Adrenal gland (tissue), 12 donors: ENCODE results near the gene QKI. TPM values are rescaled to one million over a fixed set of nuclear protein-coding genes. Genes with fewer than 3 reads are reported as not detected.
"Not testable (repeated sequence)": the region's sequence is repeated elsewhere in the genome, so short reads cannot be mapped to it uniquely, and the experiment has no call there.

Experiments
- DNase-seq, 7 donors: peaks; one replicate each; pipeline ENCODE4 v3.0.0-alpha.2; 2019 to 2020
- H3K27ac ChIP-seq, 5 donors: fragments of 200-600 bp; sonication (generic) in 4 of 5; 1 replicate in 3 of 5; 2 replicates in 2 of 5; pipeline versions ENCODE4 v1.5.1 to v1.8.0; 2016 to 2020; ENCODE audit warnings: mild to moderate bottlenecking in 1 of 5
- H3K27me3 ChIP-seq: fragments of 200-600 bp; 2 replicates; pipeline ENCODE4 v1.8.0; 2021
- H3K36me3 ChIP-seq, 2 donors: fragments of 200-600 bp; replicated peaks in 1 of 2; 1 replicate in 1 of 2; 2 replicates in 1 of 2; pipeline versions ENCODE4 v1.5.1 to v1.8.0; 2018 to 2022
- H3K4me1 ChIP-seq, 2 donors: fragments of 200-600 bp; replicated peaks in 1 of 2; 1 replicate in 1 of 2; 2 replicates in 1 of 2; pipeline versions ENCODE4 v1.5.1 to v1.8.0; 2018 to 2021
- H3K4me3 ChIP-seq, 4 donors: fragments of 200-600 bp; sonication (generic) in 3 of 4; one replicate each; pipeline ENCODE4 v1.5.1; 2016 to 2018
- H3K9me3 ChIP-seq, 3 donors: fragments of 200-600 bp; sonication (generic) in 1 of 3; replicated peaks in 1 of 3; 1 replicate in 2 of 3; 2 replicates in 1 of 3; pipeline versions ENCODE4 v1.5.1 to v1.8.0; 2016 to 2021
- CTCF ChIP-seq, 6 experiments: fragments of 450-650 bp in 4 of 6; fragments of 200-600 bp in 2 of 6; sonication (generic) in 1 of 6; IDR thresholded peaks; 1 replicate in 5 of 6; 2 replicates in 1 of 6; pipeline versions ENCODE4 v1.5.1 to v1.8.0; 2016 to 2021; ENCODE audit warnings: antibody characterized with exemption in 6 of 6, mild to moderate bottlenecking in 2 of 6, moderate library complexity in 1 of 6
- POLR2A ChIP-seq, 2 donors: fragments of 450-650 bp; IDR thresholded peaks; one replicate each; pipeline ENCODE4 v1.6.1; 2017; ENCODE audit warnings: antibody characterized with exemption in 2 of 2, mild to moderate bottlenecking in 2 of 2, moderate library complexity in 1 of 2
- WGBS, 4 donors: extraction: QIAGEN DNeasy Blood & Tissue Kit in 2 of 4; methylation state at CpG; one replicate each; pipeline versions ENCODE4 v1.1.5 to v1.1.7; 2013 to 2017; 5-methylcytosine and 5-hydroxymethylcytosine counted together
- intact Hi-C, 2 donors: fragments of 100-400 bp; cut with DNase I; formaldehyde crosslinking; loops; one replicate each; pipeline versions ENCODE4 v1.14.1 to v1.15.0; 2022 to 2023
- polyA plus RNA-seq, 3 donors: library from polyadenylated mRNA; stranded (reverse); fragments of 200-250 nt in 2 of 3; fragments of 350-450 nt in 1 of 3; fragmentation: Illumina TruSeq in 1 of 3; extraction: RNeasy Lipid Tissue Mini Kit (QIAGEN cat#74804) in 1 of 3; gene quantifications; one replicate each; pipeline ENCODE4 v1.2.3, GENCODE V29; 2013 to 2014
- total RNA-seq, 9 donors: library from RNA; depleted of rRNA in 4 of 9; stranded (reverse); fragments of >200 nt in 4 of 9; fragments of 120-200 nt in 1 of 9; fragmentation: NEBNext Ultra II Directional in 1 of 9; extraction: Animal tissue kit (Norgen Biotek cat#: 25700) in 1 of 9; gene quantifications; one replicate each; pipeline versions ENCODE4 v1.1.0 to v1.2.4, GENCODE V29; 2013 to 2023
- donor health status: healthy with polysubstance abuse.
- donor health status: Bipolar disorder and iron deficiency.
- donor health status: DM: yes; HTN: yes; CAD: no.
- donor health status: DM: no; HTN: no; CAD: no.
- donor health status: DM: no; HTN: no; CAD: no.
- donor health status: DM: yes; HTN: yes; CAD: no.

The QKI gene
- total and polyA plus RNA-seq, 12 donors = 10.3 to 207 (median 130) TPM

DNA sequence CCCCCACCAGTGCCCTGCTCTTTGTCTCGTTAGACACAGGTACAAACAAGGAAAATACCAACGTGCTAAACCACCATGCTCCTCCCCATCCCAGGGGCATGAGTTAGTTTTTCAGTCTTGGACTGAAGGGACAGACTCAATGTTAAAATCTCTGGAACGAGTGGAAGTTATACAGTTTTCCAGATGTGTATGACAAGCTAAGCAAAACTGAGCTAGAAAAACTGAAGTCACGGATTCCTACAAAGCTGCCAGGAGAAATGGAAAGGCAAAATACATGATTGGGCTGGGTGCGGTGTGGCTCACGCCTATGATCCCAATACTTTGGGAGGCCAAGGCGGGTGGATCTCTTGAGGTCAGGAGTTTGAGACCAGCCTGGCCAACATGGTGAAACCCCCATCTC is 34.3 kb upstream of the QKI start:
- Histone ChIP-seq H3K9me3 (no peaks in the 10 kb centered on the region), H3K36me3 (no peaks in the 10 kb centered on the region), H3K27me3 (no peaks in the 10 kb centered on the region), H3K4me1 (no peaks in the 10 kb centered on the region), H3K4me3 (no peak overlapping the region), H3K27ac (no peak overlapping the region)
- no peak for TF ChIP-seq POLR2A (IDR thresholded peaks at IDR 0.05)
- no peak for TF ChIP-seq CTCF (IDR thresholded peaks at IDR 0.05)
- intact Hi-C loops = no loop called here
- WGBS, 4 donors = 75 to 88% (median 86%) methylated on average over 7 of the region's 7 CpGs
- DNase-seq = no peak

- 88 to 93% (median 91%) methylated on average over 8 of the region's 8 CpGs for WGBS, 4 donors
- no peak for DNase-seq
- H3K9me3 ChIP-seq = no peaks in the 10 kb centered on the region
- H3K27ac ChIP-seq = no peak overlapping the region
- H3K27me3 ChIP-seq = no peaks in the 10 kb centered on the region
- TF ChIP-seq CTCF (IDR thresholded peaks at IDR 0.05) (no peak), POLR2A (IDR thresholded peaks at IDR 0.05) (no peak)
- intact Hi-C loops = no loop called here
- H3K4me1 ChIP-seq = no peaks in the 10 kb centered on the region
- H3K36me3 ChIP-seq = no peaks in the 10 kb centered on the region
- no peak overlapping the region for H3K4me3 ChIP-seq
These were observed 33.3 kb upstream of the QKI start for GRCh38 chr6:163381118-163381756.

GRCh38 chr6:163383396-163383795 is 31.1 kb upstream of the QKI start:
- H3K4me3 ChIP-seq, intact Hi-C loops, DNase-seq, H3K4me1 ChIP-seq, H3K27ac ChIP-seq, H3K27me3 ChIP-seq, H3K9me3 ChIP-seq, H3K36me3 ChIP-seq: not testable (repeated sequence)
- WGBS, 4 donors = 91 to 96% (median 93%) methylated on average over 3 of the region's 3 CpGs

- no peaks in the 10 kb centered on the region for H3K4me1 ChIP-seq
- H3K4me3 ChIP-seq = no peak overlapping the region
- intact Hi-C loops = no loop called here
- WGBS, 4 donors = 92 to 95% (median 94%) methylated on average over 5 of the region's 5 CpGs
- H3K27ac ChIP-seq = no peak overlapping the region
- H3K27me3 ChIP-seq = no peaks in the 10 kb centered on the region
- TF ChIP-seq POLR2A (IDR thresholded peaks at IDR 0.05) = no peak
- no peak for TF ChIP-seq CTCF (IDR thresholded peaks at IDR 0.05)
- no peaks in the 10 kb centered on the region for H3K9me3 ChIP-seq
- DNase-seq = no peak
- H3K36me3 ChIP-seq = no peaks in the 10 kb centered on the region
These were observed 30.6 kb upstream of the QKI start for GRCh38 chr6:163383912-163384311.

GRCh38 chr6:163384510-163384909 is 30.0 kb upstream of the QKI start:
- DNase-seq = no peak
- H3K27ac ChIP-seq = no peak overlapping the region
- TF ChIP-seq CTCF (IDR thresholded peaks at IDR 0.05) (no peak), POLR2A (IDR thresholded peaks at IDR 0.05) (no peak)
- WGBS, 4 donors = 71 to 86% (median 79%) methylated on average over 2 of the region's 2 CpGs
- H3K27me3 ChIP-seq = no peaks in the 10 kb centered on the region
- no peaks in the 10 kb centered on the region for H3K9me3 ChIP-seq
- intact Hi-C loops = no loop called here
- no peaks in the 10 kb centered on the region for H3K36me3 ChIP-seq
- H3K4me3 ChIP-seq = no peak overlapping the region
- H3K4me1 ChIP-seq = no peaks in the 10 kb centered on the region

DNA sequence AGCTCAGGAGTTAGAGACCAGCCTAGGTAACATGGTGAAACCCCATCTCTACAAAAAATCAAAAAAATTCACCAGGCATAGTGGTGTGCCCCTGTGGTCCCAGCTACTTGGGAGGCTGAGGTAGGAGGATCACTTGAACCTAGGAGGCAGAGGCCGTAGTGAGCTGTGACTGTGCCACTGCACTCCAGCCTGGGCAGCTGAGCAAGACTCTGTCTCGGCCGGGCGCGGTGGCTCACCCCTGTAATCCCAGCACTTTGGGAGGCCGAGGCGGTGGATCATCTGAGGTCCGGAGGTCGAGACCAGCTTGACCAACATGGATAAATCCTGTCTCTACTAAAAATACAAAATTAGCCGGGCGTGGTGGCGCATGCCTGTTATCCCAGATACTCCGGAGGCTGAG is 29.0 kb upstream of the QKI start:
- H3K9me3 ChIP-seq, intact Hi-C loops, H3K27me3 ChIP-seq, H3K4me3 ChIP-seq, H3K36me3 ChIP-seq, H3K4me1 ChIP-seq, H3K27ac ChIP-seq: not testable (repeated sequence)
- 97 to 99% (median 97%) methylated on average over 9 to 13 of the region's 13 CpGs for WGBS, 4 donors
- DNase-seq = peak in 1 of 7 donors; percentile 21
